HepG2 (cell line): Measurements from ENCODE around the gene FAM24A. TPM values are rescaled to one million over a fixed set of nuclear protein-coding genes. Genes with fewer than 3 reads are reported as not detected.

Source experiments
- CENPX ChIP-seq: sonication (generic); formaldehyde crosslinking; IDR thresholded peaks from 2 replicates; pipeline ENCODE4 v1.9.0; 2021; ENCODE audit warnings: mild to moderate bottlenecking, missing genetic modification reagents, moderate library complexity
- DR1 ChIP-seq: sonication (generic); formaldehyde crosslinking; IDR thresholded peaks from 2 replicates; pipeline ENCODE4 v1.8.0; 2021; ENCODE audit warnings: mild to moderate bottlenecking, missing genetic modification reagents, inconsistent platforms
- HNRNPLL ChIP-seq: fragments of 200-400 bp; formaldehyde crosslinking; IDR thresholded peaks from 2 replicates; pipeline ENCODE4 v1.6.1; 2017; ENCODE audit warnings: mild to moderate bottlenecking, low read depth, low read length; ENCODE audit not compliant: poor library complexity, severe bottlenecking
- MIER2 ChIP-seq: IDR thresholded peaks from 2 replicates; pipeline ENCODE4 v1.6.1; 2016; ENCODE audit warnings: missing biosample characterization, missing genetic modification reagents
- MIER3 ChIP-seq: IDR thresholded peaks from 2 replicates; pipeline ENCODE4 v1.6.1; 2016; ENCODE audit warnings: missing compliant biosample characterization, borderline replicate concordance
- MTA1 ChIP-seq: sonication (generic); formaldehyde crosslinking; IDR thresholded peaks from 2 replicates; pipeline ENCODE4 v1.4.0; 2020; ENCODE audit warnings: missing genetic modification reagents, mild to moderate bottlenecking, borderline replicate concordance
- NFE2 ChIP-seq: sonication (generic); formaldehyde crosslinking; IDR thresholded peaks from 2 replicates; pipeline ENCODE4 v1.4.0; 2020; ENCODE audit warnings: missing genetic modification reagents
- NFE2L1 ChIP-seq: sonication (generic); formaldehyde crosslinking; IDR thresholded peaks from 2 replicates; pipeline ENCODE4 v1.4.0; 2020; ENCODE audit warnings: missing genetic modification reagents, mild to moderate bottlenecking, borderline replicate concordance
- RBFOX2 ChIP-seq: fragments of 200-400 bp; formaldehyde crosslinking; IDR thresholded peaks from 2 replicates; pipeline ENCODE4 v1.6.1; 2017; ENCODE audit warnings: low read depth, mild to moderate bottlenecking, low read length
- ZSCAN29 ChIP-seq: sonication (generic); formaldehyde crosslinking; conservative IDR thresholded peaks from 2 replicates; pipeline ENCODE4 v1.4.0; 2020; ENCODE audit warnings: mild to moderate bottlenecking, missing genetic modification reagents
- ZSCAN30 ChIP-seq: sonication (generic); formaldehyde crosslinking; IDR thresholded peaks from 2 replicates; pipeline ENCODE4 v1.5.0; 2020; ENCODE audit warnings: mild to moderate bottlenecking, missing genetic modification reagents
- polyA plus RNA-seq, 8 experiments: library from polyadenylated mRNA; depleted of rRNA in 3 of 8; stranded (reverse) in 7 of 8; unstranded in 1 of 8; fragments of >200 nt; fragmentation: Illumina TruSeq in 4 of 8; extraction: Trizol in 4 of 8; gene quantifications; 2 replicates each; pipeline versions ENCODE4 v1.2.1 to v1.2.3, GENCODE V29; 2011 to 2016; ENCODE audit warnings: low read depth in 4 of 8, missing spikeins in 1 of 8, mixed read lengths in 1 of 8; ENCODE audit not compliant: insufficient read depth in 1 of 8
- total RNA-seq, 5 experiments: library from RNA; depleted of rRNA; stranded (reverse); fragments of >200 nt; fragmentation: Illumina TruSeq; extraction: Trizol; gene quantifications; 2 replicates each; pipeline ENCODE4 v1.2.3, GENCODE V29; 2016; ENCODE audit warnings: low read depth in 1 of 5
- TF ChIP-seq, protein P1 (sequence below): IDR thresholded peaks from 2 replicates; pipeline ENCODE4 v1.6.1; 2018; ENCODE audit warnings: missing genetic modification reagents
- TF ChIP-seq, protein P2 (sequence below): sonication (generic); formaldehyde crosslinking; IDR thresholded peaks from 2 replicates; pipeline ENCODE4 v1.5.1; 2020; ENCODE audit warnings: missing genetic modification reagents, mild to moderate bottlenecking, borderline replicate concordance
- TF ChIP-seq, protein P3 (sequence below): sonication (generic); formaldehyde crosslinking; IDR thresholded peaks from 2 replicates; pipeline ENCODE4 v1.4.0; 2020; ENCODE audit warnings: mild to moderate bottlenecking, low read depth, missing genetic modification reagents
- TF ChIP-seq, protein P4 (sequence below): sonication (generic); formaldehyde crosslinking; IDR thresholded peaks from 2 replicates; pipeline ENCODE4 v1.8.1; 2023; ENCODE audit warnings: mild to moderate bottlenecking, moderate library complexity, missing genetic modification reagents
- TF ChIP-seq, protein P5 (sequence below): IDR thresholded peaks from 2 replicates; pipeline ENCODE4 v1.6.1; 2016; ENCODE audit warnings: low read depth, missing genetic modification reagents, missing compliant biosample characterization
- TF ChIP-seq, protein P6 (sequence below): sonication (generic); formaldehyde crosslinking; conservative IDR thresholded peaks from 2 replicates; pipeline ENCODE4 v1.8.1; 2023; ENCODE audit warnings: missing genetic modification reagents

The FAM24A gene
- total and polyA plus RNA-seq, 2 of the 13 experiments (the other 11 are each of a cell fraction or from before 2014, with no cell fraction given) = not detected

DNA sequence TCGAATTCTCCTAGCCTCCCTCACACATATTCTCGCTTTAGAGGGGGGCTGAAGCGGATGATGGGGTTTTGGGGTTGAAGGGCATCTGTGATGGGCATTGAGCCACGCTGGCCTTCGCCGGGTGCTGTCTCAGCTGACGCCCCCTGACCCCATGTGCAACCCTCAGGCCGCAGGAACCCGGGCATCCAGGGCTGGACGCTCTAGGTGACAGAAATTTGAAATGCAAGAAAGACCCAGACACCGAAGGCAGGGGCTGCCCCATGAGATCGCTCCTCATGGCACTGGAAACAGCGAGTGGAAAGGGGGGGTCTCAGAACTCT is 44.3 kb downstream of the FAM24A start (continued):
- TF ChIP-seq, protein P1, sequence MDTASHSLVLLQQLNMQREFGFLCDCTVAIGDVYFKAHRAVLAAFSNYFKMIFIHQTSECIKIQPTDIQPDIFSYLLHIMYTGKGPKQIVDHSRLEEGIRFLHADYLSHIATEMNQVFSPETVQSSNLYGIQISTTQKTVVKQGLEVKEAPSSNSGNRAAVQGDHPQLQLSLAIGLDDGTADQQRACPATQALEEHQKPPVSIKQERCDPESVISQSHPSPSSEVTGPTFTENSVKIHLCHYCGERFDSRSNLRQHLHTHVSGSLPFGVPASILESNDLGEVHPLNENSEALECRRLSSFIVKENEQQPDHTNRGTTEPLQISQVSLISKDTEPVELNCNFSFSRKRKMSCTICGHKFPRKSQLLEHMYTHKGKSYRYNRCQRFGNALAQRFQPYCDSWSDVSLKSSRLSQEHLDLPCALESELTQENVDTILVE = no peak
- TF ChIP-seq CENPX (CRISPR knock-in tag) (no peak), NFE2 (CRISPR knock-in tag) (no peak), MIER3 (CRISPR knock-in tag) (no peak), DR1 (CRISPR knock-in tag) (no peak), RBFOX2 (no peak), HNRNPLL (no peak), MIER2 (CRISPR knock-in tag) (no peak), NFE2L1 (no peak), MTA1 (CRISPR knock-in tag) (no peak), ZSCAN30 (CRISPR knock-in tag) (no peak), ZSCAN29 (CRISPR knock-in tag) (no peak)
- TF ChIP-seq, protein P2, sequence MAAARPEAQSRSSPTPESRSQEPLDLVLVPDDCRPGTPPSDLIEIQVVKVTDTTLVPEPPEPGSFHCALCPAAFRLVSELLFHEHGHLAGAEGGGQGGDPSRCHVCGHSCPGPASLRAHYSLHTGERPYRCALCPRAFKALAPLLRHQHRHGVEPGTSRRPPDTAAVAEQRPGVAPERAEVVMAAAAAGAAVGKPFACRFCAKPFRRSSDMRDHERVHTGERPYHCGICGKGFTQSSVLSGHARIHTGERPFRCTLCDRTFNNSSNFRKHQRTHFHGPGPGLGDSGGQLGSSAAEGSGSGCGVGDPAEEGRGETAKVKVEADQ (CRISPR knock-in tag) = no peak
- TF ChIP-seq, protein P3, sequence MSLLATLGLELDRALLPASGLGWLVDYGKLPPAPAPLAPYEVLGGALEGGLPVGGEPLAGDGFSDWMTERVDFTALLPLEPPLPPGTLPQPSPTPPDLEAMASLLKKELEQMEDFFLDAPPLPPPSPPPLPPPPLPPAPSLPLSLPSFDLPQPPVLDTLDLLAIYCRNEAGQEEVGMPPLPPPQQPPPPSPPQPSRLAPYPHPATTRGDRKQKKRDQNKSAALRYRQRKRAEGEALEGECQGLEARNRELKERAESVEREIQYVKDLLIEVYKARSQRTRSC (CRISPR knock-in tag) = no peak
- TF ChIP-seq, protein P4, sequence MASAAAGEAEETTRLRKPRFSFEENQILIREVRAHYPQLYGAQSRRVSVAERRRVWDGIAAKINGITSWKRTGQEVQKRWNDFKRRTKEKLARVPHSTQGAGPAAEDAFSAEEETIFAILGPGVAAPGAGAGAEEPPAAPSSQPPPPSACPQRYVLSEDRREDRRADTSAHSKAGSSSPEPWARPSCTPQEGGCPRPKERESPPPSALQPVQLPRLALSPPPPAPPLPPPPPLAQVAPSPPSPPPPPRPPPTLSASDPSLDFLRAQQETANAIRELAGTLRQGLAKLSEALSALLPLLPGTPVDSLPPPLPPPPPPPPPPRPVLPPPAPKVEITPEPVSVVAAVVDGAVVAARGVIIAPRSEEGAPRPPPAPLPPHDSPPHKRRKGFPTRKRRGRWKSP (CRISPR knock-in tag) = no peak
- TF ChIP-seq, protein P5, sequence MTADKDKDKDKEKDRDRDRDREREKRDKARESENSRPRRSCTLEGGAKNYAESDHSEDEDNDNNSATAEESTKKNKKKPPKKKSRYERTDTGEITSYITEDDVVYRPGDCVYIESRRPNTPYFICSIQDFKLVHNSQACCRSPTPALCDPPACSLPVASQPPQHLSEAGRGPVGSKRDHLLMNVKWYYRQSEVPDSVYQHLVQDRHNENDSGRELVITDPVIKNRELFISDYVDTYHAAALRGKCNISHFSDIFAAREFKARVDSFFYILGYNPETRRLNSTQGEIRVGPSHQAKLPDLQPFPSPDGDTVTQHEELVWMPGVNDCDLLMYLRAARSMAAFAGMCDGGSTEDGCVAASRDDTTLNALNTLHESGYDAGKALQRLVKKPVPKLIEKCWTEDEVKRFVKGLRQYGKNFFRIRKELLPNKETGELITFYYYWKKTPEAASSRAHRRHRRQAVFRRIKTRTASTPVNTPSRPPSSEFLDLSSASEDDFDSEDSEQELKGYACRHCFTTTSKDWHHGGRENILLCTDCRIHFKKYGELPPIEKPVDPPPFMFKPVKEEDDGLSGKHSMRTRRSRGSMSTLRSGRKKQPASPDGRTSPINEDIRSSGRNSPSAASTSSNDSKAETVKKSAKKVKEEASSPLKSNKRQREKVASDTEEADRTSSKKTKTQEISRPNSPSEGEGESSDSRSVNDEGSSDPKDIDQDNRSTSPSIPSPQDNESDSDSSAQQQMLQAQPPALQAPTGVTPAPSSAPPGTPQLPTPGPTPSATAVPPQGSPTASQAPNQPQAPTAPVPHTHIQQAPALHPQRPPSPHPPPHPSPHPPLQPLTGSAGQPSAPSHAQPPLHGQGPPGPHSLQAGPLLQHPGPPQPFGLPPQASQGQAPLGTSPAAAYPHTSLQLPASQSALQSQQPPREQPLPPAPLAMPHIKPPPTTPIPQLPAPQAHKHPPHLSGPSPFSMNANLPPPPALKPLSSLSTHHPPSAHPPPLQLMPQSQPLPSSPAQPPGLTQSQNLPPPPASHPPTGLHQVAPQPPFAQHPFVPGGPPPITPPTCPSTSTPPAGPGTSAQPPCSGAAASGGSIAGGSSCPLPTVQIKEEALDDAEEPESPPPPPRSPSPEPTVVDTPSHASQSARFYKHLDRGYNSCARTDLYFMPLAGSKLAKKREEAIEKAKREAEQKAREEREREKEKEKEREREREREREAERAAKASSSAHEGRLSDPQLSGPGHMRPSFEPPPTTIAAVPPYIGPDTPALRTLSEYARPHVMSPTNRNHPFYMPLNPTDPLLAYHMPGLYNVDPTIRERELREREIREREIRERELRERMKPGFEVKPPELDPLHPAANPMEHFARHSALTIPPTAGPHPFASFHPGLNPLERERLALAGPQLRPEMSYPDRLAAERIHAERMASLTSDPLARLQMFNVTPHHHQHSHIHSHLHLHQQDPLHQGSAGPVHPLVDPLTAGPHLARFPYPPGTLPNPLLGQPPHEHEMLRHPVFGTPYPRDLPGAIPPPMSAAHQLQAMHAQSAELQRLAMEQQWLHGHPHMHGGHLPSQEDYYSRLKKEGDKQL (CRISPR knock-in tag) = no peak
- TF ChIP-seq, protein P6, sequence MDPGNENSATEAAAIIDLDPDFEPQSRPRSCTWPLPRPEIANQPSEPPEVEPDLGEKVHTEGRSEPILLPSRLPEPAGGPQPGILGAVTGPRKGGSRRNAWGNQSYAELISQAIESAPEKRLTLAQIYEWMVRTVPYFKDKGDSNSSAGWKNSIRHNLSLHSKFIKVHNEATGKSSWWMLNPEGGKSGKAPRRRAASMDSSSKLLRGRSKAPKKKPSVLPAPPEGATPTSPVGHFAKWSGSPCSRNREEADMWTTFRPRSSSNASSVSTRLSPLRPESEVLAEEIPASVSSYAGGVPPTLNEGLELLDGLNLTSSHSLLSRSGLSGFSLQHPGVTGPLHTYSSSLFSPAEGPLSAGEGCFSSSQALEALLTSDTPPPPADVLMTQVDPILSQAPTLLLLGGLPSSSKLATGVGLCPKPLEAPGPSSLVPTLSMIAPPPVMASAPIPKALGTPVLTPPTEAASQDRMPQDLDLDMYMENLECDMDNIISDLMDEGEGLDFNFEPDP (CRISPR knock-in tag) = peak; percentile 47; the same call in 1 of the 2 replicates
